Spleen (tissue), 11 donors: ENCODE results near the gene TRIM63. TPM values are rescaled to one million over a fixed set of nuclear protein-coding genes. Genes with fewer than 3 reads are reported as not detected.

Experiments used
- DNase-seq: peaks from one replicate; pipeline ENCODE4 v3.0.0-alpha.2; 2020
- H3K27ac ChIP-seq, 8 donors: fragments of 200-600 bp; sonication (generic) in 7 of 8; 1 replicate in 4 of 8; 2 replicates in 4 of 8; pipeline versions ENCODE4 v1.5.0 to v1.8.0; 2016 to 2021; ENCODE audit warnings: inconsistent platforms in 4 of 8, mild to moderate bottlenecking in 4 of 8, moderate library complexity in 1 of 8
- H3K27me3 ChIP-seq, 7 donors: fragments of 200-600 bp; sonication (generic) in 6 of 7; replicated peaks in 1 of 7; 1 replicate in 4 of 7; 2 replicates in 3 of 7; pipeline versions ENCODE4 v1.5.0 to v1.8.0; 2016 to 2021; ENCODE audit warnings: inconsistent platforms in 3 of 7, mild to moderate bottlenecking in 1 of 7
- H3K36me3 ChIP-seq, 6 donors: fragments of 200-600 bp; sonication (generic) in 5 of 6; 1 replicate in 4 of 6; 2 replicates in 2 of 6; pipeline versions ENCODE4 v1.5.0 to v1.8.0; 2016 to 2021; ENCODE audit warnings: inconsistent platforms in 2 of 6
- H3K4me1 ChIP-seq, 6 donors: fragments of 200-600 bp; sonication (generic) in 5 of 6; 1 replicate in 3 of 6; 2 replicates in 3 of 6; pipeline versions ENCODE4 v1.5.0 to v1.8.0; 2016 to 2021; ENCODE audit warnings: inconsistent platforms in 3 of 6
- H3K4me3 ChIP-seq, 8 donors: fragments of 200-600 bp; sonication (generic) in 7 of 8; 1 replicate in 4 of 8; 2 replicates in 4 of 8; pipeline versions ENCODE4 v1.5.0 to v1.8.0; 2016 to 2021; ENCODE audit warnings: inconsistent platforms in 4 of 8, mild to moderate bottlenecking in 4 of 8, moderate library complexity in 2 of 8
- H3K9me3 ChIP-seq, 8 donors: fragments of 200-600 bp; sonication (generic) in 7 of 8; 1 replicate in 4 of 8; 2 replicates in 4 of 8; pipeline versions ENCODE4 v1.5.0 to v1.8.0; 2016 to 2021; ENCODE audit warnings: inconsistent platforms in 4 of 8
- CTCF ChIP-seq, 11 experiments: fragments of 200-600 bp in 7 of 11; fragments of 450-650 bp in 4 of 11; sonication (generic) in 4 of 11; IDR thresholded peaks in 8 of 11; conservative IDR thresholded peaks in 3 of 11; 1 replicate in 7 of 11; 2 replicates in 4 of 11; pipeline versions ENCODE4 v1.4.0 to v1.8.0; 2016 to 2021; ENCODE audit warnings: antibody characterized with exemption in 11 of 11, inconsistent platforms in 4 of 11, mild to moderate bottlenecking in 1 of 11
- POLR2A ChIP-seq, 3 donors: fragments of 450-650 bp; IDR thresholded peaks; one replicate each; pipeline ENCODE4 v1.5.1; 2017; ENCODE audit warnings: antibody characterized with exemption in 3 of 3, mild to moderate bottlenecking in 1 of 3
- POLR2AphosphoS5 ChIP-seq, 3 donors: sonication (generic); formaldehyde crosslinking; IDR thresholded peaks; one replicate each; pipeline ENCODE4 v1.5.1; 2017; ENCODE audit warnings: antibody characterized with exemption in 3 of 3
- WGBS, 5 donors: extraction: QIAGEN DNeasy Blood & Tissue Kit in 3 of 5; methylation state at CpG; one replicate each; pipeline versions ENCODE4 v1.1.5 to v1.1.7; 2013 to 2018; 5-methylcytosine and 5-hydroxymethylcytosine counted together
- intact Hi-C: fragments of 100-400 bp; cut with DNase I; formaldehyde crosslinking; loops from one replicate; pipeline ENCODE4 v1.15.0; 2023; ENCODE audit warnings: low total_unique reads
- polyA plus RNA-seq, 3 donors: library from polyadenylated mRNA; stranded (reverse); fragments of 200-250 nt; gene quantifications; one replicate each; pipeline ENCODE4 v1.2.1, GENCODE V29; 2013
- total RNA-seq, 7 donors: library from RNA; depleted of rRNA in 3 of 7; stranded (reverse); fragments of >200 nt in 3 of 7; fragmentation: NEBNext Ultra II Directional in 4 of 7; extraction: Animal tissue kit (Norgen Biotek cat#: 25700) in 4 of 7; gene quantifications; one replicate each; pipeline versions ENCODE4 v1.1.0 to v1.2.1, GENCODE V29; 2016 to 2021
- donor health status: healthy with polysubstance abuse.
- donor health status: DM: no; HTN: no; CAD: no; lungs with moderate emphysema.
- donor health status: DM: no; HTN: no; CAD: no.
- donor health status: Bipolar disorder and iron deficiency.
- donor health status: healthy.
- donor health status: DM: no; HTN: no; CAD: no.
- donor health status: DM: yes; HTN: yes; CAD: no.

Gene TRIM63
- total and polyA plus RNA-seq, 10 donors: 0.13 to 0.61 (median 0.30) TPM; not detected in 5

- intact Hi-C loops: no loop called here
- H3K36me3 ChIP-seq: no peaks in the 10 kb centered on the region
- no peak overlapping the region for H3K4me3 ChIP-seq
- H3K9me3 ChIP-seq: no peaks in the 10 kb centered on the region
- no peak for DNase-seq
- 93 to 97% (median 95%) methylated on average over 3 of the region's 3 CpGs for WGBS, 5 donors
- peaks cover 0 to 6% (median 2%) of the 10 kb centered on the region in 6 donors for H3K4me1 ChIP-seq
- H3K27ac ChIP-seq: no peak overlapping the region
- TF ChIP-seq POLR2AphosphoS5 (IDR thresholded peaks at IDR 0.05) (no peak), POLR2A (IDR thresholded peaks at IDR 0.05) (no peak), CTCF (IDR thresholded peaks at IDR 0.05 in 8 of 11, conservative IDR thresholded peaks at IDR 0.05 in 3 of 11) (no peak)
- H3K27me3 ChIP-seq: peaks cover 0 to 70% (median 0%) of the 10 kb centered on the region in 7 donors
Measured at GRCh38 chr1:26089125-26089524, 21.7 kb upstream of the TRIM63 start.

GRCh38 chr1:26084844-26085243 lies 17.4 kb upstream of the TRIM63 start:
- no peak for DNase-seq
- intact Hi-C loops: no loop called here
- TF ChIP-seq POLR2AphosphoS5 (IDR thresholded peaks at IDR 0.05): no peak
- no peak for TF ChIP-seq POLR2A (IDR thresholded peaks at IDR 0.05)
- TF ChIP-seq CTCF (IDR thresholded peaks at IDR 0.05 in 8 of 11, conservative IDR thresholded peaks at IDR 0.05 in 3 of 11): no peak
- no peaks in the 10 kb centered on the region for H3K4me1 ChIP-seq
- H3K36me3 ChIP-seq: no peaks in the 10 kb centered on the region
- 72 to 78% (median 75%) methylated on average over 2 of the region's 2 CpGs for WGBS, 5 donors
- no peak overlapping the region for H3K27ac ChIP-seq
- no peaks in the 10 kb centered on the region for H3K9me3 ChIP-seq
- H3K4me3 ChIP-seq: no peak overlapping the region
- H3K27me3 ChIP-seq: peaks cover 0 to 50% (median 0%) of the 10 kb centered on the region in 7 donors

- no peak overlapping the region for H3K27ac ChIP-seq
Measured at GRCh38 chr1:26084091-26084561, 16.7 kb upstream of the TRIM63 start.

GRCh38 chr1:26083208-26083607 lies 15.8 kb upstream of the TRIM63 start:
- peaks cover 0 to 36% (median 0%) of the 10 kb centered on the region in 7 donors for H3K27me3 ChIP-seq
- intact Hi-C loops: no loop called here
- WGBS, 5 donors: 55 to 84% (median 71%) methylated on average over 4 to 5 of the region's 5 CpGs
- TF ChIP-seq POLR2A (IDR thresholded peaks at IDR 0.05) (no peak), POLR2AphosphoS5 (IDR thresholded peaks at IDR 0.05) (no peak), CTCF (IDR thresholded peaks at IDR 0.05 in 8 of 11, conservative IDR thresholded peaks at IDR 0.05 in 3 of 11) (no peak)
- no peaks in the 10 kb centered on the region for H3K36me3 ChIP-seq
- no peak overlapping the region for H3K4me3 ChIP-seq
- H3K4me1 ChIP-seq: no peaks in the 10 kb centered on the region
- no peak for DNase-seq
- no peaks in the 10 kb centered on the region for H3K9me3 ChIP-seq
- no peak overlapping the region for H3K27ac ChIP-seq

More at GRCh38 chr1:26084091-26084561, 16.7 kb upstream of the TRIM63 start:
- Histone ChIP-seq H3K4me3 (no peak overlapping the region), H3K9me3 (no peaks in the 10 kb centered on the region), H3K36me3 (no peaks in the 10 kb centered on the region), H3K27me3 (peaks cover 0 to 43% (median 0%) of the 10 kb centered on the region in 7 donors), H3K4me1 (no peaks in the 10 kb centered on the region)
- no peak for TF ChIP-seq POLR2AphosphoS5 (IDR thresholded peaks at IDR 0.05)
- no peak for DNase-seq
- 49 to 77% (median 58%) methylated on average over 2 of the region's 2 CpGs for WGBS, 5 donors
- intact Hi-C loops: no loop called here

- H3K4me1 ChIP-seq: no peaks in the 10 kb centered on the region
- WGBS, 5 donors: 82 to 88% (median 83%) methylated on average over 3 of the region's 3 CpGs
- no peak overlapping the region for H3K27ac ChIP-seq
- TF ChIP-seq CTCF (IDR thresholded peaks at IDR 0.05 in 8 of 11, conservative IDR thresholded peaks at IDR 0.05 in 3 of 11): no peak
- no peak for TF ChIP-seq POLR2AphosphoS5 (IDR thresholded peaks at IDR 0.05)
- no peak for TF ChIP-seq POLR2A (IDR thresholded peaks at IDR 0.05)
- peaks cover 0 to 30% (median 0%) of the 10 kb centered on the region in 7 donors for H3K27me3 ChIP-seq
- DNase-seq: no peak
- no peaks in the 10 kb centered on the region for H3K9me3 ChIP-seq
- no peak overlapping the region for H3K4me3 ChIP-seq
- intact Hi-C loops: no loop called here
- H3K36me3 ChIP-seq: no peaks in the 10 kb centered on the region
Measured at GRCh38 chr1:26082020-26082350, 14.6 kb upstream of the TRIM63 start.
